Endodermal cell (in vitro differentiated cells): ENCODE results near the gene STC2. TPM values are rescaled to one million over a fixed set of nuclear protein-coding genes. Genes with fewer than 3 reads are reported as not detected.

Source experiments
- DNase-seq: peaks from one replicate; pipeline ENCODE4 v3.0.0-alpha.2; 2017
- H3K27ac ChIP-seq: 2 replicates; pipeline ENCODE4 v1.5.1; 2013; ENCODE audit warnings: mild to moderate bottlenecking, low read depth, low read length, moderate library complexity
- H3K27me3 ChIP-seq: 2 replicates; pipeline ENCODE4 v1.6.1; 2013; ENCODE audit warnings: mild to moderate bottlenecking, low read length, moderate library complexity; ENCODE audit not compliant: insufficient read depth, control insufficient read depth, poor library complexity, severe bottlenecking
- H3K36me3 ChIP-seq: 2 replicates; pipeline ENCODE4 v1.7.0; 2013; ENCODE audit warnings: mild to moderate bottlenecking, low read length, moderate library complexity; ENCODE audit not compliant: control insufficient read depth, insufficient read depth
- H3K4me1 ChIP-seq: one replicate; pipeline ENCODE4 v1.7.0; 2013; ENCODE audit warnings: low read length; ENCODE audit not compliant: control insufficient read depth, insufficient read depth
- H3K4me3 ChIP-seq: 2 replicates; pipeline ENCODE4 v1.5.1; 2013; ENCODE audit warnings: mild to moderate bottlenecking, low read length, moderate library complexity
- H3K9ac ChIP-seq: 2 replicates; pipeline ENCODE4 v1.6.1; 2013; ENCODE audit warnings: mild to moderate bottlenecking, low read length, moderate library complexity; ENCODE audit not compliant: poor library complexity, severe bottlenecking; ENCODE audit errors: extremely low read depth
- H3K9me3 ChIP-seq: 2 replicates; pipeline ENCODE4 v1.6.1; 2013; ENCODE audit warnings: mild to moderate bottlenecking, low read length, moderate library complexity; ENCODE audit not compliant: control insufficient read depth
- H3K27ac Mint-ChIP-seq: 2 replicates; pipeline ENCODE4 v1.8.0; 2020; ENCODE audit warnings: mixed read lengths
- H3K27me3 Mint-ChIP-seq: 2 replicates; pipeline ENCODE4 v1.8.0; 2021; ENCODE audit warnings: mild to moderate bottlenecking, mixed read lengths; ENCODE audit not compliant: insufficient read depth
- H3K36me3 Mint-ChIP-seq: 2 replicates; pipeline ENCODE4 v1.8.0; 2020; ENCODE audit warnings: low read depth, mixed read lengths
- H3K4me1 Mint-ChIP-seq: 2 replicates; pipeline ENCODE4 v1.8.0; 2020; ENCODE audit warnings: mixed read lengths
- H3K4me3 Mint-ChIP-seq: 2 replicates; pipeline ENCODE4 v1.8.0; 2020; ENCODE audit warnings: mild to moderate bottlenecking, moderate library complexity, mixed read lengths
- H3K9me3 Mint-ChIP-seq: 2 replicates; pipeline ENCODE4 v1.8.0; 2020; ENCODE audit warnings: mild to moderate bottlenecking, mixed read lengths
- CTCF ChIP-seq: fragments of 200-600 bp; sonication (generic); conservative IDR thresholded peaks from 2 replicates; pipeline ENCODE4 v1.5.0; 2021; ENCODE audit warnings: antibody characterized with exemption, mild to moderate bottlenecking
- WGBS, 2 experiments: methylation state at CpG; one replicate each; pipeline versions ENCODE4 v1.1.5 to v1.1.7; 2013; ENCODE audit warnings: missing lambda C conversion rate in 2 of 2, mixed read lengths in 1 of 2; ENCODE audit not compliant: insufficient coverage in 1 of 2, insufficient read length in 1 of 2; 5-methylcytosine and 5-hydroxymethylcytosine counted together
- total RNA-seq, 2 donors: library from RNA; stranded (reverse); fragmentation: NEBNext Ultra II Directional in 1 of 2; extraction: Animal tissue kit (Norgen Biotek cat#: 25700) in 1 of 2; gene quantifications; 2 replicates in 1 of 2; 3 replicates in 1 of 2; pipeline ENCODE4 v1.2.1, GENCODE V29; 2021

Gene STC2
- total RNA-seq, 2 donors from 2014 or later: 4.6 to 4.8 TPM

GRCh38 chr5:173278641-173279040 lies 49.6 kb downstream of the STC2 start:
- 90% methylated on average over 5 of the region's 5 CpGs; no CpG with 5 or more reads in 1 of the 2 experiments for WGBS, 2 experiments
- TF ChIP-seq CTCF: no peak
- Mint-ChIP-seq H3K27me3 (peaks cover 47% of the 10 kb centered on the region), H3K36me3 (no peaks in the 10 kb centered on the region), H3K9me3 (peaks cover 2% of the 10 kb centered on the region), H3K4me3 (no peak overlapping the region), H3K27ac (no peak overlapping the region), H3K4me1 (peaks cover 4% of the 10 kb centered on the region)
- H3K36me3 ChIP-seq: no peaks in the 10 kb centered on the region
- no peak overlapping the region for H3K27ac ChIP-seq
- no peak overlapping the region for H3K4me3 ChIP-seq
- H3K9me3 ChIP-seq: no peaks in the 10 kb centered on the region
- no peak overlapping the region for H3K9ac ChIP-seq
- H3K27me3 ChIP-seq: peaks cover 17% of the 10 kb centered on the region
- H3K4me1 ChIP-seq: no peaks in the 10 kb centered on the region
- no peak for DNase-seq

GRCh38 chr5:173278172-173278571 lies 50.0 kb downstream of the STC2 start:
- no peak for TF ChIP-seq CTCF
- Mint-ChIP-seq H3K4me3 (no peak overlapping the region), H3K4me1 (peaks cover 4% of the 10 kb centered on the region), H3K27ac (no peak overlapping the region), H3K36me3 (no peaks in the 10 kb centered on the region), H3K9me3 (peaks cover 2% of the 10 kb centered on the region), H3K27me3 (peaks cover 44% of the 10 kb centered on the region)
- H3K27ac ChIP-seq: no peak overlapping the region
- no peak overlapping the region for H3K4me3 ChIP-seq
- H3K9ac ChIP-seq: no peak overlapping the region
- peaks cover 12% of the 10 kb centered on the region for H3K27me3 ChIP-seq
- H3K4me1 ChIP-seq: no peaks in the 10 kb centered on the region
- no peak for DNase-seq
- H3K36me3 ChIP-seq: no peaks in the 10 kb centered on the region
- 90 to 94% methylated on average over 7 to 9 of the region's 9 CpGs for WGBS, 2 experiments
- no peaks in the 10 kb centered on the region for H3K9me3 ChIP-seq

- H3K4me1 Mint-ChIP-seq: no peaks in the 10 kb centered on the region
- peaks cover 7% of the 10 kb centered on the region for H3K9me3 Mint-ChIP-seq
- Histone ChIP-seq H3K4me3 (no peak overlapping the region), H3K27ac (no peak overlapping the region), H3K9ac (no peak overlapping the region), H3K27me3 (no peaks in the 10 kb centered on the region), H3K9me3 (no peaks in the 10 kb centered on the region), H3K4me1 (no peaks in the 10 kb centered on the region), H3K36me3 (no peaks in the 10 kb centered on the region)
- DNase-seq: no peak
- WGBS, 2 experiments: 75 to 100% methylated on average over 1 of the region's 1 CpG
- H3K27me3 Mint-ChIP-seq: peaks cover 25% of the 10 kb centered on the region
- TF ChIP-seq CTCF: no peak
- H3K27ac Mint-ChIP-seq: no peak overlapping the region
- no peak overlapping the region for H3K4me3 Mint-ChIP-seq
- no peaks in the 10 kb centered on the region for H3K36me3 Mint-ChIP-seq
Measured at GRCh38 chr5:173274771-173275170, 53.4 kb downstream of the STC2 start.
